HL-60 (cell line): ENCODE results near the gene DENND1B.

Experiments
- GABPA ChIP-seq: IDR thresholded peaks from 2 replicates; pipeline ENCODE4 v1.6.1; 2012; ENCODE audit warnings: low read depth
- POLR2AphosphoS5 ChIP-seq: IDR thresholded peaks from 2 replicates; pipeline ENCODE4 v1.6.1; 2012; ENCODE audit warnings: low read depth
- SPI1 ChIP-seq: IDR thresholded peaks from 2 replicates; pipeline ENCODE4 v1.6.1; 2012; ENCODE audit warnings: low read depth, mild to moderate bottlenecking, borderline replicate concordance
- TF ChIP-seq, protein P1 (sequence below): IDR thresholded peaks from one replicate; pipeline ENCODE4 v1.5.1; 2011; ENCODE audit warnings: low read length, control low read depth, inconsistent platforms; ENCODE audit not compliant: insufficient read depth
- TF ChIP-seq, protein P2 (sequence below): IDR thresholded peaks from 2 replicates; pipeline ENCODE4 v1.6.1; 2012; ENCODE audit warnings: low read depth; ENCODE audit not compliant: insufficient replicate concordance

DNA sequence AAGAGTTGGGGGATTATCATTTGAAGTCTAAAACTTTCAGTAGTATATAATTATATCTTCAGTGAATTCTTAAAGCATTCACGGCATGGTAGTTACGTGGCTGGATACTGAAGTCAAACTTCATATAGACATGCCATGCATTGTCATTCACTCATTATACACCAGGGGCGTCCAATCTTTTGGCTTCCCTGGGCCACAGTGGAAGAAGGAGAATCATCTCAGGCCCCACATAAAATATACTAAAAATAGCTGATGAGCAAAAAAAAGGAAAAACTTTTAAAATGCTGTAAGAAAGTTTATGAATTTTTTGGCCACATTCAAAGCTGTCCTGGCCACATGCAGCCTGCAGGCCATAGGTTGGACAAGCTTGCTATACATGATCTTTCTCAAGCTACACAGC is 43.8 kb downstream of the DENND1B start:
- TF ChIP-seq, protein P1, sequence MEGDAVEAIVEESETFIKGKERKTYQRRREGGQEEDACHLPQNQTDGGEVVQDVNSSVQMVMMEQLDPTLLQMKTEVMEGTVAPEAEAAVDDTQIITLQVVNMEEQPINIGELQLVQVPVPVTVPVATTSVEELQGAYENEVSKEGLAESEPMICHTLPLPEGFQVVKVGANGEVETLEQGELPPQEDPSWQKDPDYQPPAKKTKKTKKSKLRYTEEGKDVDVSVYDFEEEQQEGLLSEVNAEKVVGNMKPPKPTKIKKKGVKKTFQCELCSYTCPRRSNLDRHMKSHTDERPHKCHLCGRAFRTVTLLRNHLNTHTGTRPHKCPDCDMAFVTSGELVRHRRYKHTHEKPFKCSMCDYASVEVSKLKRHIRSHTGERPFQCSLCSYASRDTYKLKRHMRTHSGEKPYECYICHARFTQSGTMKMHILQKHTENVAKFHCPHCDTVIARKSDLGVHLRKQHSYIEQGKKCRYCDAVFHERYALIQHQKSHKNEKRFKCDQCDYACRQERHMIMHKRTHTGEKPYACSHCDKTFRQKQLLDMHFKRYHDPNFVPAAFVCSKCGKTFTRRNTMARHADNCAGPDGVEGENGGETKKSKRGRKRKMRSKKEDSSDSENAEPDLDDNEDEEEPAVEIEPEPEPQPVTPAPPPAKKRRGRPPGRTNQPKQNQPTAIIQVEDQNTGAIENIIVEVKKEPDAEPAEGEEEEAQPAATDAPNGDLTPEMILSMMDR: no peak
- no peak for TF ChIP-seq POLR2AphosphoS5
- TF ChIP-seq, protein P2, sequence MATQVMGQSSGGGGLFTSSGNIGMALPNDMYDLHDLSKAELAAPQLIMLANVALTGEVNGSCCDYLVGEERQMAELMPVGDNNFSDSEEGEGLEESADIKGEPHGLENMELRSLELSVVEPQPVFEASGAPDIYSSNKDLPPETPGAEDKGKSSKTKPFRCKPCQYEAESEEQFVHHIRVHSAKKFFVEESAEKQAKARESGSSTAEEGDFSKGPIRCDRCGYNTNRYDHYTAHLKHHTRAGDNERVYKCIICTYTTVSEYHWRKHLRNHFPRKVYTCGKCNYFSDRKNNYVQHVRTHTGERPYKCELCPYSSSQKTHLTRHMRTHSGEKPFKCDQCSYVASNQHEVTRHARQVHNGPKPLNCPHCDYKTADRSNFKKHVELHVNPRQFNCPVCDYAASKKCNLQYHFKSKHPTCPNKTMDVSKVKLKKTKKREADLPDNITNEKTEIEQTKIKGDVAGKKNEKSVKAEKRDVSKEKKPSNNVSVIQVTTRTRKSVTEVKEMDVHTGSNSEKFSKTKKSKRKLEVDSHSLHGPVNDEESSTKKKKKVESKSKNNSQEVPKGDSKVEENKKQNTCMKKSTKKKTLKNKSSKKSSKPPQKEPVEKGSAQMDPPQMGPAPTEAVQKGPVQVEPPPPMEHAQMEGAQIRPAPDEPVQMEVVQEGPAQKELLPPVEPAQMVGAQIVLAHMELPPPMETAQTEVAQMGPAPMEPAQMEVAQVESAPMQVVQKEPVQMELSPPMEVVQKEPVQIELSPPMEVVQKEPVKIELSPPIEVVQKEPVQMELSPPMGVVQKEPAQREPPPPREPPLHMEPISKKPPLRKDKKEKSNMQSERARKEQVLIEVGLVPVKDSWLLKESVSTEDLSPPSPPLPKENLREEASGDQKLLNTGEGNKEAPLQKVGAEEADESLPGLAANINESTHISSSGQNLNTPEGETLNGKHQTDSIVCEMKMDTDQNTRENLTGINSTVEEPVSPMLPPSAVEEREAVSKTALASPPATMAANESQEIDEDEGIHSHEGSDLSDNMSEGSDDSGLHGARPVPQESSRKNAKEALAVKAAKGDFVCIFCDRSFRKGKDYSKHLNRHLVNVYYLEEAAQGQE: no peak
- no peak for TF ChIP-seq GABPA
- no peak for TF ChIP-seq SPI1
